HepG2 (cell line): Measurements from ENCODE around the gene GNB1. TPM values are rescaled to one million over a fixed set of nuclear protein-coding genes. Genes with fewer than 3 reads are reported as not detected.

Experiments
- ATAC-seq: fragments of 200-7000 bp; cut with Tn5 transposase; 3 replicates; pipeline ENCODE4 v1.9.1; 2020; ENCODE audit warnings: mild to moderate bottlenecking, moderate library complexity
- BruUV-seq: library from RNA; stranded (reverse); fragments of 400-500 nt; replicated peaks from 2 replicates; lab custom pipeline; 2021; lab: Mats Ljungman, UMichigan
- CTCF ChIA-PET: fragments of 300-600 bp; formaldehyde crosslinking; extraction: SDS; loops from one replicate; lab custom pipeline; 2021; ENCODE audit warnings: low total read pairs, inconsistent platforms, low intra/inter-chr PET ratio; lab: Yijun Ruan, JAX
- POLR2A ChIA-PET: fragments of 350-600 bp; sonication (Branson Sonifier 250); formaldehyde crosslinking; loops from one replicate; lab custom pipeline; 2020; ENCODE audit warnings: antibody characterized with exemption, inconsistent platforms; lab: Yijun Ruan, JAX
- DNase-seq: peaks from one replicate; pipeline ENCODE4 v3.0.0-alpha.2; 2015; ENCODE audit warnings: low spot score
- FAIRE-seq: peaks from 3 replicates; lab custom pipeline; 2011; peaks lifted over from hg19 to GRCh38; lab: Jason Lieb, UNC
- H2AFZ ChIP-seq: one replicate; pipeline ENCODE4 v1.6.1; 2011; ENCODE audit warnings: low read length, inconsistent platforms
- H3K27ac ChIP-seq: fragments of 300-600 bp; 3 replicates; pipeline ENCODE4 v1.8.0; 2011; ENCODE audit warnings: mixed run types, mild to moderate bottlenecking, mixed read lengths, low read length, inconsistent platforms; ENCODE audit not compliant: insufficient read depth; ENCODE audit errors: extremely low read length
- H3K27me3 ChIP-seq, 2 experiments: fragments of 200-600 bp in 1 of 2; 2 replicates in 1 of 2; 3 replicates in 1 of 2; pipeline versions ENCODE4 v1.6.0 to v1.8.0; 2011; ENCODE audit warnings: low read length in 2 of 2, mild to moderate bottlenecking in 2 of 2, moderate library complexity in 2 of 2, inconsistent platforms in 1 of 2; ENCODE audit not compliant: insufficient read depth in 2 of 2, control insufficient read depth in 1 of 2
- H3K36me3 ChIP-seq, 2 experiments: fragments of 200-600 bp in 1 of 2; replicated peaks in 1 of 2; 2 replicates in 1 of 2; 3 replicates in 1 of 2; pipeline versions ENCODE4 v1.5.1 to v1.8.0; 2011; ENCODE audit warnings: low read length in 2 of 2, inconsistent platforms in 1 of 2; ENCODE audit not compliant: insufficient read depth in 2 of 2, control insufficient read depth in 1 of 2
- H3K4me1 ChIP-seq: 2 replicates; pipeline ENCODE4 v1.5.1; 2012; ENCODE audit warnings: low read length, inconsistent platforms; ENCODE audit not compliant: insufficient read depth
- H3K4me2 ChIP-seq: 2 replicates; pipeline ENCODE4 v1.6.0; 2011; ENCODE audit warnings: low read depth, low read length, inconsistent platforms
- H3K4me3 ChIP-seq, 3 experiments: fragments of 200-600 bp in 1 of 3; sonication (generic), shearing (Covaris generic) in 1 of 3; replicated peaks in 1 of 3; 2 replicates each; pipeline ENCODE4 v1.5.1; 2011 to 2016; ENCODE audit warnings: low read length in 3 of 3, inconsistent platforms in 2 of 3, low read depth in 2 of 3, mild to moderate bottlenecking in 2 of 3, control low read depth in 1 of 3, mixed read lengths in 1 of 3; ENCODE audit not compliant: insufficient read depth in 1 of 3
- H3K79me2 ChIP-seq: one replicate; pipeline ENCODE4 v1.6.1; 2011; ENCODE audit warnings: low read length, inconsistent platforms; ENCODE audit not compliant: insufficient read depth
- H3K9ac ChIP-seq: 2 replicates; pipeline ENCODE4 v1.6.0; 2011; ENCODE audit warnings: mild to moderate bottlenecking, low read depth, low read length, inconsistent platforms; ENCODE audit not compliant: insufficient read depth
- H3K9me3 ChIP-seq: 2 replicates; pipeline ENCODE4 v1.5.1; 2012; ENCODE audit warnings: mild to moderate bottlenecking, low read length
- H4K20me1 ChIP-seq: 2 replicates; pipeline ENCODE4 v1.6.0; 2011; ENCODE audit warnings: inconsistent platforms, mild to moderate bottlenecking, low read length, moderate library complexity; ENCODE audit not compliant: insufficient read depth
- ATF7-NPFF ChIP-seq: sonication (generic); formaldehyde crosslinking; IDR thresholded peaks from 2 replicates; pipeline ENCODE4 v1.8.1; 2023; ENCODE audit warnings: mild to moderate bottlenecking, low read depth, missing genetic modification reagents, moderate library complexity
- KLF15 ChIP-seq: sonication (generic); formaldehyde crosslinking; IDR thresholded peaks from 2 replicates; pipeline ENCODE4 v1.8.1; 2023; ENCODE audit warnings: borderline replicate concordance, mild to moderate bottlenecking, inconsistent platforms, missing genetic modification reagents, mixed read lengths
- RFXAP ChIP-seq: sonication (generic); formaldehyde crosslinking; IDR thresholded peaks from 2 replicates; pipeline ENCODE4 v1.4.0; 2020; ENCODE audit warnings: missing genetic modification reagents, borderline replicate concordance
- TAF15 ChIP-seq: fragments of 200-400 bp; formaldehyde crosslinking; IDR thresholded peaks from one replicate; pipeline ENCODE4 v1.6.1; 2018; ENCODE audit warnings: mild to moderate bottlenecking, low read depth, low read length; ENCODE audit not compliant: poor library complexity, severe bottlenecking
- ZNF282 ChIP-seq: fragments of 450-650 bp; IDR thresholded peaks from 2 replicates; pipeline ENCODE4 v1.6.1; 2018; ENCODE audit not compliant: partially characterized antibody
- ZNF33B ChIP-seq: sonication (generic); formaldehyde crosslinking; IDR thresholded peaks from 2 replicates; pipeline ENCODE4 v1.5.1; 2020; ENCODE audit warnings: mild to moderate bottlenecking, missing genetic modification reagents
- ZNF34 ChIP-seq: sonication (generic); formaldehyde crosslinking; IDR thresholded peaks from 2 replicates; pipeline ENCODE4 v1.4.0; 2020; ENCODE audit warnings: mild to moderate bottlenecking, missing genetic modification reagents, borderline replicate concordance
- ZNF382 ChIP-seq: sonication (generic); formaldehyde crosslinking; IDR thresholded peaks from 2 replicates; pipeline ENCODE4 v1.5.0; 2020; ENCODE audit warnings: missing genetic modification reagents, mild to moderate bottlenecking, borderline replicate concordance
- ZNF432 ChIP-seq: sonication (generic); formaldehyde crosslinking; IDR thresholded peaks from 2 replicates; pipeline ENCODE4 v1.5.0; 2020; ENCODE audit warnings: missing genetic modification reagents, mild to moderate bottlenecking, borderline replicate concordance
- ZNF543 ChIP-seq: sonication (generic); formaldehyde crosslinking; IDR thresholded peaks from 2 replicates; pipeline ENCODE4 v1.4.0; 2020; ENCODE audit warnings: mild to moderate bottlenecking, missing genetic modification reagents
- ZNF646 ChIP-seq: sonication (generic); formaldehyde crosslinking; IDR thresholded peaks from 2 replicates; pipeline ENCODE4 v1.9.0; 2021; ENCODE audit warnings: mild to moderate bottlenecking, missing genetic modification reagents
- ZNF879 ChIP-seq: sonication (generic); formaldehyde crosslinking; IDR thresholded peaks from 2 replicates; pipeline ENCODE4 v1.8.1; 2023; ENCODE audit warnings: missing genetic modification reagents
- WGBS: methylation state at CpG from one replicate; pipeline ENCODE4 v1.1.6; 2017; ENCODE audit warnings: low lambda C conversion rate; 5-methylcytosine and 5-hydroxymethylcytosine counted together
- in situ Hi-C: cut with HindIII; loops from 2 replicates; pipeline ENCODE4 v1.10.0; 2017; ENCODE audit warnings: low pct_unique_long_range_greater_than_20kb; ENCODE audit not compliant: extremely low pct_ligation_motif_present
- intact Hi-C: fragments of 100-400 bp; cut with micrococcal nuclease; formaldehyde crosslinking; loops from one replicate; pipeline ENCODE4 v1.10.0; 2022; ENCODE audit not compliant: unreplicated experiment
- polyA plus RNA-seq, 8 experiments: library from polyadenylated mRNA; depleted of rRNA in 3 of 8; stranded (reverse) in 7 of 8; unstranded in 1 of 8; fragments of >200 nt; fragmentation: Illumina TruSeq in 4 of 8; extraction: Trizol in 4 of 8; gene quantifications; 2 replicates each; pipeline versions ENCODE4 v1.2.1 to v1.2.3, GENCODE V29; 2011 to 2016; ENCODE audit warnings: low read depth in 4 of 8, missing spikeins in 1 of 8, mixed read lengths in 1 of 8; ENCODE audit not compliant: insufficient read depth in 1 of 8
- total RNA-seq, 5 experiments: library from RNA; depleted of rRNA; stranded (reverse); fragments of >200 nt; fragmentation: Illumina TruSeq; extraction: Trizol; gene quantifications; 2 replicates each; pipeline ENCODE4 v1.2.3, GENCODE V29; 2016; ENCODE audit warnings: low read depth in 1 of 5
- TF ChIP-seq, protein P1 (sequence below): sonication (generic); formaldehyde crosslinking; IDR thresholded peaks from 2 replicates; pipeline ENCODE4 v1.4.0; 2020; ENCODE audit warnings: missing genetic modification reagents
- TF ChIP-seq, protein P2 (sequence below): sonication (generic); formaldehyde crosslinking; IDR thresholded peaks from 2 replicates; pipeline ENCODE4 v1.9.0; 2022; ENCODE audit warnings: low read depth, missing genetic modification reagents

GNB1 gene
- total and polyA plus RNA-seq, 2 of the 13 experiments (the other 11 are each of a cell fraction or from before 2014, with no cell fraction given) = 66.2 to 327 TPM

GRCh38 chr1:1928231-1929101 lies 37.6 kb upstream of the GNB1 start:
- DNase-seq = no peak
- Histone ChIP-seq H3K36me3 (no peaks in the 10 kb centered on the region), H3K9ac (no peak overlapping the region), H3K4me2 (no peak overlapping the region), H3K27me3 (peaks cover 26 to 47% of the 10 kb centered on the region in 2 experiments; a peak in 4 of 5 replicates), H3K27ac (no peak overlapping the region), H2AFZ (no peak overlapping the region), H3K4me1 (peaks cover 30% of the 10 kb centered on the region), H3K9me3 (no peaks in the 10 kb centered on the region), H3K4me3 (no peak overlapping the region), H4K20me1 (no peaks in the 10 kb centered on the region), H3K79me2 (no peaks in the 10 kb centered on the region)
- in situ Hi-C loops = no loop called here
- CTCF ChIA-PET = no interaction called here
- no TSS peak for BruUV-seq
- ATAC-seq = no peak
- FAIRE-seq = no peak
- WGBS = 37% methylated on average over 10 of the region's 34 CpGs
- POLR2A ChIA-PET = no interaction called here
- intact Hi-C loops = no loop called here
- no peak for TF ChIP-seq ZNF382 (CRISPR knock-in tag)
- TF ChIP-seq ZNF879 = no peak
- no peak for TF ChIP-seq ATF7-NPFF (CRISPR knock-in tag)
- TF ChIP-seq, protein P1, sequence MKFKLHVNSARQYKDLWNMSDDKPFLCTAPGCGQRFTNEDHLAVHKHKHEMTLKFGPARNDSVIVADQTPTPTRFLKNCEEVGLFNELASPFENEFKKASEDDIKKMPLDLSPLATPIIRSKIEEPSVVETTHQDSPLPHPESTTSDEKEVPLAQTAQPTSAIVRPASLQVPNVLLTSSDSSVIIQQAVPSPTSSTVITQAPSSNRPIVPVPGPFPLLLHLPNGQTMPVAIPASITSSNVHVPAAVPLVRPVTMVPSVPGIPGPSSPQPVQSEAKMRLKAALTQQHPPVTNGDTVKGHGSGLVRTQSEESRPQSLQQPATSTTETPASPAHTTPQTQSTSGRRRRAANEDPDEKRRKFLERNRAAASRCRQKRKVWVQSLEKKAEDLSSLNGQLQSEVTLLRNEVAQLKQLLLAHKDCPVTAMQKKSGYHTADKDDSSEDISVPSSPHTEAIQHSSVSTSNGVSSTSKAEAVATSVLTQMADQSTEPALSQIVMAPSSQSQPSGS (CRISPR knock-in tag) = no peak
- no peak for TF ChIP-seq TAF15
- TF ChIP-seq, protein P2, sequence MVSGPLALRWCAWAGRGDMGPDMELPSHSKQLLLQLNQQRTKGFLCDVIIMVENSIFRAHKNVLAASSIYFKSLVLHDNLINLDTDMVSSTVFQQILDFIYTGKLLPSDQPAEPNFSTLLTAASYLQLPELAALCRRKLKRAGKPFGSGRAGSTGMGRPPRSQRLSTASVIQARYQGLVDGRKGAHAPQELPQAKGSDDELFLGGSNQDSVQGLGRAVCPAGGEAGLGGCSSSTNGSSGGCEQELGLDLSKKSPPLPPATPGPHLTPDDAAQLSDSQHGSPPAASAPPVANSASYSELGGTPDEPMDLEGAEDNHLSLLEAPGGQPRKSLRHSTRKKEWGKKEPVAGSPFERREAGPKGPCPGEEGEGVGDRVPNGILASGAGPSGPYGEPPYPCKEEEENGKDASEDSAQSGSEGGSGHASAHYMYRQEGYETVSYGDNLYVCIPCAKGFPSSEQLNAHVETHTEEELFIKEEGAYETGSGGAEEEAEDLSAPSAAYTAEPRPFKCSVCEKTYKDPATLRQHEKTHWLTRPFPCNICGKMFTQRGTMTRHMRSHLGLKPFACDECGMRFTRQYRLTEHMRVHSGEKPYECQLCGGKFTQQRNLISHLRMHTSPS (CRISPR knock-in tag) = no peak
- TF ChIP-seq RFXAP = no peak
- no peak for TF ChIP-seq ZNF34 (CRISPR knock-in tag)
- no peak for TF ChIP-seq ZNF543 (CRISPR knock-in tag)
- TF ChIP-seq ZNF432 (CRISPR knock-in tag) = no peak
- no peak for TF ChIP-seq KLF15
- TF ChIP-seq ZNF282 = no peak
- TF ChIP-seq ZNF33B (CRISPR knock-in tag) = no peak
- no peak for TF ChIP-seq ZNF646
